HG03135 (cell line): ENCODE data around the gene LETMD1.
"Not testable (repeated sequence)": the region's sequence is repeated elsewhere in the genome, so short reads cannot be mapped to it uniquely, and the experiment has no call there.

ENCODE experiments used
- ATAC-seq: cut with Tn5 transposase; IDR thresholded peaks from one replicate; pipeline ENCODE4 v1.9.1; 2021; ENCODE audit warnings: mild to moderate bottlenecking, moderate library complexity; ENCODE audit not compliant: unreplicated experiment

The LETMD1 gene

GRCh38 chr12:51047655-51048540, at the start of gene LETMD1:
LETMD1 (plus strand) TSS chr12:51048327; CDS start chr12:51048357, 30 bp downstream.
- ATAC-seq, result peak; percentile 93

GRCh38 chr12:50999093-50999492, 49.0 kb upstream of the LETMD1 start:
- ATAC-seq, result no peak

- ATAC-seq, result no peak
These were observed 47.9 kb upstream of the LETMD1 start for GRCh38 chr12:51000245-51000644.

- no peak for ATAC-seq
These were observed 46.3 kb upstream of the LETMD1 start for GRCh38 chr12:51001799-51002198.

GRCh38 chr12:51004504-51004903, 43.6 kb upstream of the LETMD1 start:
- ATAC-seq, result no peak

GRCh38 chr12:51005030-51005429, 43.1 kb upstream of the LETMD1 start:
- ATAC-seq, result no peak

- ATAC-seq, result no peak
These were observed 42.5 kb upstream of the LETMD1 start for GRCh38 chr12:51005671-51006070.

GRCh38 chr12:51008329-51009055, 39.6 kb upstream of the LETMD1 start:
- no peak for ATAC-seq

GRCh38 chr12:51009056-51009440, 39.1 kb upstream of the LETMD1 start:
- ATAC-seq, result no peak

GRCh38 chr12:51011955-51012354, 36.2 kb upstream of the LETMD1 start:
- ATAC-seq, result no peak

- no peak for ATAC-seq
These were observed 35.4 kb upstream of the LETMD1 start for GRCh38 chr12:51012570-51013236.

GRCh38 chr12:51013441-51013840, 34.7 kb upstream of the LETMD1 start:
- no peak for ATAC-seq

GRCh38 chr12:51014467-51014866, 33.7 kb upstream of the LETMD1 start:
- not testable (repeated sequence) for ATAC-seq

GRCh38 chr12:51017452-51017851, 30.7 kb upstream of the LETMD1 start:
- ATAC-seq, result no peak

GRCh38 chr12:51018956-51019355, 29.2 kb upstream of the LETMD1 start:
- ATAC-seq, result no peak

- no peak for ATAC-seq
These were observed 28.2 kb upstream of the LETMD1 start for GRCh38 chr12:51019927-51020326.

GRCh38 chr12:51020448-51021182, 27.5 kb upstream of the LETMD1 start:
- ATAC-seq, result no peak

- ATAC-seq, result no peak
These were observed 26.4 kb upstream of the LETMD1 start for GRCh38 chr12:51021694-51022093.

- ATAC-seq, result no peak
These were observed 24.3 kb upstream of the LETMD1 start for GRCh38 chr12:51023625-51024382.

GRCh38 chr12:51025338-51025835, 22.7 kb upstream of the LETMD1 start:
- no peak for ATAC-seq
